Gastrocnemius medialis (tissue), 4 donors: ENCODE measurements around the gene SH3GLB1.

Experiments
- POLR2A ChIP-seq, 2 donors: fragments of 450-650 bp; IDR thresholded peaks; one replicate each; pipeline ENCODE4 v1.6.1; 2017; ENCODE audit warnings: antibody characterized with exemption in 2 of 2, mild to moderate bottlenecking in 2 of 2, moderate library complexity in 2 of 2
- TF ChIP-seq, protein P1 (sequence below), 5 experiments: fragments of 450-650 bp in 3 of 5; fragments of 200-600 bp in 2 of 5; sonication (generic) in 2 of 5; IDR thresholded peaks in 4 of 5; conservative IDR thresholded peaks in 1 of 5; 1 replicate in 4 of 5; 2 replicates in 1 of 5; pipeline ENCODE4 v1.5.1; 2016 to 2019; ENCODE audit warnings: antibody characterized with exemption in 5 of 5, mild to moderate bottlenecking in 3 of 5, moderate library complexity in 3 of 5

GRCh38 chr1:86787621-86788020 lies 83.2 kb downstream of the SH3GLB1 start:
- TF ChIP-seq, protein P1, sequence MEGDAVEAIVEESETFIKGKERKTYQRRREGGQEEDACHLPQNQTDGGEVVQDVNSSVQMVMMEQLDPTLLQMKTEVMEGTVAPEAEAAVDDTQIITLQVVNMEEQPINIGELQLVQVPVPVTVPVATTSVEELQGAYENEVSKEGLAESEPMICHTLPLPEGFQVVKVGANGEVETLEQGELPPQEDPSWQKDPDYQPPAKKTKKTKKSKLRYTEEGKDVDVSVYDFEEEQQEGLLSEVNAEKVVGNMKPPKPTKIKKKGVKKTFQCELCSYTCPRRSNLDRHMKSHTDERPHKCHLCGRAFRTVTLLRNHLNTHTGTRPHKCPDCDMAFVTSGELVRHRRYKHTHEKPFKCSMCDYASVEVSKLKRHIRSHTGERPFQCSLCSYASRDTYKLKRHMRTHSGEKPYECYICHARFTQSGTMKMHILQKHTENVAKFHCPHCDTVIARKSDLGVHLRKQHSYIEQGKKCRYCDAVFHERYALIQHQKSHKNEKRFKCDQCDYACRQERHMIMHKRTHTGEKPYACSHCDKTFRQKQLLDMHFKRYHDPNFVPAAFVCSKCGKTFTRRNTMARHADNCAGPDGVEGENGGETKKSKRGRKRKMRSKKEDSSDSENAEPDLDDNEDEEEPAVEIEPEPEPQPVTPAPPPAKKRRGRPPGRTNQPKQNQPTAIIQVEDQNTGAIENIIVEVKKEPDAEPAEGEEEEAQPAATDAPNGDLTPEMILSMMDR (IDR thresholded peaks at IDR 0.05 in 4 of 5, conservative IDR thresholded peaks at IDR 0.05 in 1 of 5): no peak
- TF ChIP-seq POLR2A (IDR thresholded peaks at IDR 0.05): no peak
